Smooth muscle cell (in vitro differentiated cells): Measurements from ENCODE around the gene DNAH17. TPM values are rescaled to one million over a fixed set of nuclear protein-coding genes. Genes with fewer than 3 reads are reported as not detected.

Experiments used
- DNase-seq: peaks from one replicate; lab custom pipeline; 2025; ENCODE audit not compliant: unreplicated experiment; lab: John Stamatoyannopoulos, UW
- H2AFZ ChIP-seq: fragments of 200-600 bp; sonication (generic); 2 replicates; pipeline ENCODE4 v1.6.0; 2016; ENCODE audit warnings: antibody characterized with exemption, low read depth, mild to moderate bottlenecking
- H3F3A ChIP-seq: fragments of 200-600 bp; sonication (generic); 2 replicates; pipeline ENCODE4 v1.6.0; 2017; ENCODE audit warnings: antibody characterized with exemption, low read depth
- H3K27ac ChIP-seq: fragments of 200-600 bp; sonication (generic); 2 replicates; pipeline ENCODE4 v1.5.1; 2016; ENCODE audit warnings: low read depth, mild to moderate bottlenecking
- H3K27me3 ChIP-seq: fragments of 200-600 bp; sonication (generic); 2 replicates; pipeline ENCODE4 v1.6.1; 2016; ENCODE audit warnings: low read depth, mild to moderate bottlenecking
- H3K36me3 ChIP-seq: fragments of 200-600 bp; sonication (generic); 2 replicates; pipeline ENCODE4 v1.5.1; 2016; ENCODE audit warnings: low read depth
- H3K4me1 ChIP-seq: fragments of 200-600 bp; sonication (generic); 2 replicates; pipeline ENCODE4 v1.5.1; 2016; ENCODE audit warnings: low read depth
- H3K4me2 ChIP-seq: fragments of 200-600 bp; sonication (generic); 2 replicates; pipeline ENCODE4 v1.6.0; 2016; ENCODE audit warnings: mild to moderate bottlenecking
- H3K4me3 ChIP-seq: fragments of 200-600 bp; sonication (generic); 2 replicates; pipeline ENCODE4 v1.5.1; 2016; ENCODE audit warnings: mild to moderate bottlenecking
- H3K79me2 ChIP-seq: fragments of 200-600 bp; sonication (generic); 2 replicates; pipeline ENCODE4 v1.6.0; 2016; ENCODE audit warnings: low read depth, mild to moderate bottlenecking
- H3K9ac ChIP-seq: fragments of 200-600 bp; sonication (generic); 2 replicates; pipeline ENCODE4 v1.6.0; 2016; ENCODE audit warnings: low read depth
- H3K9me3 ChIP-seq: fragments of 200-600 bp; sonication (generic); replicated peaks from 2 replicates; pipeline ENCODE4 v1.5.1; 2016; ENCODE audit warnings: low read depth
- H4K20me1 ChIP-seq: fragments of 200-600 bp; sonication (generic); 2 replicates; pipeline ENCODE4 v1.6.0; 2016; ENCODE audit warnings: low read depth
- CTCF ChIP-seq: fragments of 200-600 bp; sonication (generic); IDR thresholded peaks from 2 replicates; pipeline ENCODE4 v1.5.1; 2017; ENCODE audit warnings: borderline replicate concordance, mild to moderate bottlenecking, antibody characterized with exemption; ENCODE audit not compliant: insufficient read depth, poor library complexity, severe bottlenecking
- WGBS: methylation state at CpG from one replicate; pipeline ENCODE4 v1.1.7; 2016; ENCODE audit warnings: low lambda C conversion rate; 5-methylcytosine and 5-hydroxymethylcytosine counted together
- polyA plus RNA-seq: library from polyadenylated mRNA; unstranded; fragments of >200 nt; fragmentation: Nextera tagmentation; extraction: Ambion mirVana; gene quantifications from 2 replicates; pipeline ENCODE4 v1.2.1, GENCODE V29; 2016
- total RNA-seq: library from RNA; depleted of rRNA; stranded (reverse); fragments of >200 nt; gene quantifications from 2 replicates; pipeline ENCODE4 v1.2.3, GENCODE V29; 2014

Gene DNAH17
- total and polyA plus RNA-seq, 2 experiments from 2014 or later: 0.18 to 0.98 TPM

- Histone ChIP-seq H3K79me2 (no peaks in the 10 kb centered on the region), H3K9me3 (no peaks in the 10 kb centered on the region), H3K27me3 (no peaks in the 10 kb centered on the region), H4K20me1 (no peaks in the 10 kb centered on the region), H3K4me3 (no peak overlapping the region), H3K4me2 (no peak overlapping the region), H3K4me1 (no peaks in the 10 kb centered on the region), H3F3A (no peaks in the 10 kb centered on the region), H3K27ac (no peak overlapping the region), H3K36me3 (no peaks in the 10 kb centered on the region), H2AFZ (no peak overlapping the region), H3K9ac (no peak overlapping the region)
- WGBS: 96% methylated on average over 11 of the region's 11 CpGs
- no peak for TF ChIP-seq CTCF
- DNase-seq: no peak
Observed at GRCh38 chr17:78539781-78540180, 37.4 kb downstream of the DNAH17 start.

GRCh38 chr17:78538033-78538776, 39.0 kb downstream of the DNAH17 start:
- Histone ChIP-seq H2AFZ (no peak overlapping the region), H3K79me2 (no peaks in the 10 kb centered on the region), H3F3A (no peaks in the 10 kb centered on the region), H3K36me3 (no peaks in the 10 kb centered on the region), H3K27ac (no peak overlapping the region), H3K4me2 (no peak overlapping the region), H4K20me1 (no peaks in the 10 kb centered on the region), H3K4me3 (no peak overlapping the region), H3K9me3 (no peaks in the 10 kb centered on the region), H3K9ac (no peak overlapping the region), H3K4me1 (no peaks in the 10 kb centered on the region), H3K27me3 (no peaks in the 10 kb centered on the region)
- WGBS: 80% methylated on average over 10 of the region's 10 CpGs
- DNase-seq: no peak
- no peak for TF ChIP-seq CTCF

GRCh38 chr17:78537217-78537860, 39.9 kb downstream of the DNAH17 start:
- Histone ChIP-seq H3K4me3 (no peak overlapping the region), H4K20me1 (no peaks in the 10 kb centered on the region), H3K27ac (no peak overlapping the region), H3K4me2 (no peak overlapping the region), H3K9ac (no peak overlapping the region), H3K4me1 (no peaks in the 10 kb centered on the region), H3K36me3 (no peaks in the 10 kb centered on the region), H2AFZ (no peak overlapping the region), H3K27me3 (no peaks in the 10 kb centered on the region), H3F3A (no peaks in the 10 kb centered on the region), H3K9me3 (no peaks in the 10 kb centered on the region), H3K79me2 (no peaks in the 10 kb centered on the region)
- DNase-seq: no peak
- TF ChIP-seq CTCF: no peak
- WGBS: 94% methylated on average over 20 of the region's 20 CpGs
